CD14-positive monocyte (primary cell): ENCODE results near the gene PXDN. TPM values are rescaled to one million over a fixed set of nuclear protein-coding genes. Genes with fewer than 3 reads are reported as not detected.

Experiments used
- DNase-seq, 3 donors: peaks; one replicate each; pipeline ENCODE4 v3.0.0-alpha.2; 2011 to 2022
- H2AFZ ChIP-seq: 2 replicates; pipeline ENCODE4 v1.6.0; 2012; ENCODE audit warnings: mild to moderate bottlenecking, low read depth, low read length, inconsistent platforms; ENCODE audit not compliant: insufficient read depth, poor library complexity, severe bottlenecking
- H3K27ac ChIP-seq, 2 donors: 1 replicate in 1 of 2; 2 replicates in 1 of 2; pipeline ENCODE4 v1.5.1; 2012 to 2013; ENCODE audit warnings: low read length in 2 of 2, control low read depth in 1 of 2, inconsistent platforms in 1 of 2, low read depth in 1 of 2, mild to moderate bottlenecking in 1 of 2
- H3K27me3 ChIP-seq, 2 donors: one replicate each; pipeline versions ENCODE4 v1.6.0 to v1.6.1; 2011 to 2013; ENCODE audit warnings: low read length in 2 of 2; ENCODE audit not compliant: control insufficient read depth in 2 of 2, insufficient read depth in 2 of 2
- H3K36me3 ChIP-seq, 2 donors: replicated peaks in 1 of 2; 1 replicate in 1 of 2; 2 replicates in 1 of 2; pipeline versions ENCODE4 v1.5.1 to v1.6.1; 2012 to 2013; ENCODE audit warnings: low read length in 2 of 2, control low read depth in 1 of 2, inconsistent platforms in 1 of 2, mild to moderate bottlenecking in 1 of 2; ENCODE audit not compliant: insufficient read depth in 2 of 2, control insufficient read depth in 1 of 2
- H3K4me1 ChIP-seq, 2 donors: 1 replicate in 1 of 2; 2 replicates in 1 of 2; pipeline versions ENCODE4 v1.5.1 to v1.6.1; 2012 to 2013; ENCODE audit warnings: low read length in 2 of 2, control low read depth in 1 of 2, inconsistent platforms in 1 of 2, mild to moderate bottlenecking in 1 of 2, moderate library complexity in 1 of 2; ENCODE audit not compliant: insufficient read depth in 2 of 2, control insufficient read depth in 1 of 2
- H3K4me2 ChIP-seq: replicated peaks from 2 replicates; pipeline ENCODE3; 2012; ENCODE audit warnings: low read length, moderate library complexity, mild to moderate bottlenecking; ENCODE audit not compliant: poor library complexity, severe bottlenecking; ENCODE audit errors: extremely low read depth
- H3K4me3 ChIP-seq, 3 experiments: fragments of 200-600 bp in 1 of 3; sonication (generic) in 1 of 3; replicated peaks in 1 of 3; 1 replicate in 2 of 3; 2 replicates in 1 of 3; pipeline ENCODE4 v1.5.1; 2011 to 2013; ENCODE audit warnings: low read length in 3 of 3, mild to moderate bottlenecking in 3 of 3, control low read depth in 2 of 3, low read depth in 2 of 3, inconsistent platforms in 1 of 3, moderate library complexity in 1 of 3
- H3K79me2 ChIP-seq: 2 replicates; pipeline ENCODE4 v1.6.0; 2012; ENCODE audit warnings: mild to moderate bottlenecking, control low read depth, inconsistent platforms, low read length, moderate library complexity; ENCODE audit not compliant: insufficient read depth
- H3K9ac ChIP-seq: 2 replicates; pipeline ENCODE4 v1.6.0; 2017; ENCODE audit warnings: low read length, mild to moderate bottlenecking; ENCODE audit not compliant: insufficient read depth, poor library complexity, severe bottlenecking
- H3K9me3 ChIP-seq, 2 donors: replicated peaks in 1 of 2; 1 replicate in 1 of 2; 2 replicates in 1 of 2; pipeline versions ENCODE4 v1.5.1 to v1.6.1; 2012 to 2013; ENCODE audit warnings: low read length in 2 of 2, control low read depth in 1 of 2; ENCODE audit not compliant: control insufficient read depth in 1 of 2, insufficient read depth in 1 of 2
- H4K20me1 ChIP-seq: 2 replicates; pipeline ENCODE4 v1.6.0; 2012; ENCODE audit warnings: mild to moderate bottlenecking, low read length, control low read depth, moderate library complexity; ENCODE audit not compliant: insufficient read depth
- H3K27ac Mint-ChIP-seq, 7 donors: one replicate each; pipeline ENCODE4 v1.8.0; 2020; ENCODE audit warnings: mild to moderate bottlenecking in 7 of 7, mixed read lengths in 7 of 7, moderate library complexity in 6 of 7, inconsistent platforms in 2 of 7
- H3K27me3 Mint-ChIP-seq, 3 donors: one replicate each; pipeline ENCODE4 v1.8.0; 2021 to 2022; ENCODE audit warnings: low read depth in 3 of 3, mild to moderate bottlenecking in 3 of 3, mixed read lengths in 3 of 3, moderate library complexity in 3 of 3, inconsistent platforms in 1 of 3
- H3K36me3 Mint-ChIP-seq, 2 donors: one replicate each; pipeline ENCODE4 v1.8.0; 2020; ENCODE audit warnings: mixed read lengths in 2 of 2, inconsistent platforms in 1 of 2, mild to moderate bottlenecking in 1 of 2
- H3K4me1 Mint-ChIP-seq: one replicate; pipeline ENCODE4 v1.8.0; 2020; ENCODE audit warnings: mild to moderate bottlenecking, mixed read lengths
- H3K4me3 Mint-ChIP-seq, 2 donors: one replicate each; pipeline ENCODE4 v1.8.0; 2020; ENCODE audit warnings: mild to moderate bottlenecking in 2 of 2, mixed read lengths in 2 of 2, moderate library complexity in 1 of 2
- H3K9me3 Mint-ChIP-seq, 7 donors: one replicate each; pipeline ENCODE4 v1.8.0; 2020 to 2022; ENCODE audit warnings: mixed read lengths in 7 of 7, mild to moderate bottlenecking in 6 of 7, moderate library complexity in 6 of 7, inconsistent platforms in 2 of 7
- CTCF ChIP-seq: fragments of 200-600 bp; IDR thresholded peaks from one replicate; pipeline ENCODE4 v1.8.0; 2022; ENCODE audit warnings: antibody characterized with exemption, mild to moderate bottlenecking
- WGBS: methylation state at CpG from one replicate; pipeline ENCODE4 v1.1.5; 2013; ENCODE audit warnings: missing lambda C conversion rate; ENCODE audit not compliant: insufficient coverage; 5-methylcytosine and 5-hydroxymethylcytosine counted together
- intact Hi-C, 2 donors: fragments of 100-400 bp; cut with micrococcal nuclease; formaldehyde crosslinking; loops; one replicate each; pipeline versions ENCODE4 v1.15.0 to v1.15.1; 2023
- polyA plus RNA-seq, 3 donors: library from polyadenylated mRNA; depleted of rRNA in 1 of 3; unstranded in 2 of 3; stranded (reverse) in 1 of 3; fragments of 300-500 nt in 2 of 3; fragments of >200 nt in 1 of 3; fragmentation: Illumina TruSeq in 2 of 3; gene quantifications; 1 replicate in 2 of 3; 2 replicates in 1 of 3; pipeline ENCODE4 v1.2.3, GENCODE V29; 2012 to 2021

The PXDN gene
- polyA plus RNA-seq, 3 donors = not detected

GRCh38 chr2:1767939-1768691, 23.8 kb upstream of the PXDN start:
- Mint-ChIP-seq H3K4me3 (no peak overlapping the region), H3K27me3 (peaks cover 3 to 9% (median 6%) of the 10 kb centered on the region in 3 donors), H3K27ac (no peak overlapping the region), H3K9me3 (peaks cover 0 to 3% (median 2%) of the 10 kb centered on the region in 7 donors), H3K4me1 (no peaks in the 10 kb centered on the region), H3K36me3 (no peaks in the 10 kb centered on the region)
- no peaks in the 10 kb centered on the region for H3K36me3 ChIP-seq
- no peaks in the 10 kb centered on the region for H3K79me2 ChIP-seq
- no peak overlapping the region for H3K27ac ChIP-seq
- no peak for TF ChIP-seq CTCF
- H4K20me1 ChIP-seq = no peaks in the 10 kb centered on the region
- H3K9me3 ChIP-seq = no peaks in the 10 kb centered on the region
- no peak overlapping the region for H3K4me3 ChIP-seq
- no peak for DNase-seq
- H3K9ac ChIP-seq = no peak overlapping the region
- H2AFZ ChIP-seq = no peak overlapping the region
- intact Hi-C loops = no loop called here
- no peaks in the 10 kb centered on the region for H3K27me3 ChIP-seq
- no peaks in the 10 kb centered on the region for H3K4me1 ChIP-seq
- no peak overlapping the region for H3K4me2 ChIP-seq
- WGBS = 93% methylated on average over 19 of the region's 23 CpGs

- H3K4me1 ChIP-seq = no peaks in the 10 kb centered on the region
- H4K20me1 ChIP-seq = no peaks in the 10 kb centered on the region
- H3K79me2 ChIP-seq = no peaks in the 10 kb centered on the region
- Mint-ChIP-seq H3K27ac (no peak overlapping the region), H3K4me3 (no peak overlapping the region), H3K27me3 (peaks cover 3 to 9% (median 6%) of the 10 kb centered on the region in 3 donors), H3K4me1 (no peaks in the 10 kb centered on the region), H3K9me3 (peaks cover 0 to 3% (median 2%) of the 10 kb centered on the region in 7 donors), H3K36me3 (no peaks in the 10 kb centered on the region)
- intact Hi-C loops = no loop called here
- no peaks in the 10 kb centered on the region for H3K9me3 ChIP-seq
- WGBS = 54% methylated on average over 24 of the region's 30 CpGs
- H3K36me3 ChIP-seq = no peaks in the 10 kb centered on the region
- H3K9ac ChIP-seq = no peak overlapping the region
- DNase-seq = no peak
- no peak overlapping the region for H2AFZ ChIP-seq
- H3K27me3 ChIP-seq = no peaks in the 10 kb centered on the region
- TF ChIP-seq CTCF = no peak
- no peak overlapping the region for H3K4me2 ChIP-seq
- H3K27ac ChIP-seq = no peak overlapping the region
- H3K4me3 ChIP-seq = no peak overlapping the region
Observed at GRCh38 chr2:1766851-1767811, 22.8 kb upstream of the PXDN start.
